Measurements from ENCODE around the gene CEACAM1.

DNA sequence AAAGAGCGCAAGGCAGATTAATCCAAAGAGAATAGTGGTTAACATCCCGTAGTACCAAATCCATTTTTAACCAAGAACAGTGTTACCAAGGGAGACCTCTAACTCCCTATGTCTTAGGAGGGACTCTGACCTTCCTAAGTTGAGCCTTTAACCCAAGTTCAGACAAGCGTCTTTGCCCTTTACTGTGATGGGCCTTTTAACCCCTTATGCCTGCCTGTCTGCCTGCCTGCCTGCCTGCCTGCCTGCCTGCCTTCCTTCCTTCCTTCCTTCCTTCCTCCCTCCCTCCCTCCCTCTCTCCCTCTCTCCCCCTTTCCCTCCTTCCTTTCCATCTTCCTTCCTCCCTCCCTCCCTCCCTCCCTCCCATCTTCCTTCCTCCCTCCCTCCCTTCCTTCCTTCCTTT is 32.6 kb downstream of the CEACAM1 start:
- TF ChIP-seq CTCF (IDR thresholded peaks at IDR 0.05) (no peak), POLR2A (IDR thresholded peaks at IDR 0.05) (no peak)
